Mononuclear cell (primary cell): ENCODE data around the gene JAK1. TPM values are rescaled to one million over a fixed set of nuclear protein-coding genes. Genes with fewer than 3 reads are reported as not detected.

ENCODE experiments used
- H3K27me3 ChIP-seq: 2 replicates; pipeline ENCODE4 v1.6.0; 2011; ENCODE audit warnings: low read length, control low read depth; ENCODE audit not compliant: insufficient read depth
- H3K4me1 ChIP-seq: 2 replicates; pipeline ENCODE4 v1.5.1; 2011; ENCODE audit warnings: mild to moderate bottlenecking, low read length, control low read depth; ENCODE audit not compliant: insufficient read depth
- H3K4me3 ChIP-seq: 2 replicates; pipeline ENCODE4 v1.5.1; 2011; ENCODE audit warnings: mild to moderate bottlenecking, low read length, moderate library complexity
- H3K9me3 ChIP-seq: 2 replicates; pipeline ENCODE4 v1.5.1; 2011; ENCODE audit warnings: low read depth, mild to moderate bottlenecking, control low read depth, low read length
- total RNA-seq: library from RNA; depleted of rRNA; stranded (reverse); fragments of >200 nt; gene quantifications from one replicate; pipeline ENCODE4 v1.2.3, GENCODE V29; 2012

JAK1 gene
- total RNA-seq, 1 donor: 345 TPM

- Histone ChIP-seq H3K4me1 (peaks cover 16% of the 10 kb centered on the region), H3K9me3 (no peaks in the 10 kb centered on the region), H3K4me3 (no peak overlapping the region), H3K27me3 (no peaks in the 10 kb centered on the region)
Observed at GRCh38 chr1:64871256-64871655, 95.1 kb downstream of the JAK1 start.

DNA sequence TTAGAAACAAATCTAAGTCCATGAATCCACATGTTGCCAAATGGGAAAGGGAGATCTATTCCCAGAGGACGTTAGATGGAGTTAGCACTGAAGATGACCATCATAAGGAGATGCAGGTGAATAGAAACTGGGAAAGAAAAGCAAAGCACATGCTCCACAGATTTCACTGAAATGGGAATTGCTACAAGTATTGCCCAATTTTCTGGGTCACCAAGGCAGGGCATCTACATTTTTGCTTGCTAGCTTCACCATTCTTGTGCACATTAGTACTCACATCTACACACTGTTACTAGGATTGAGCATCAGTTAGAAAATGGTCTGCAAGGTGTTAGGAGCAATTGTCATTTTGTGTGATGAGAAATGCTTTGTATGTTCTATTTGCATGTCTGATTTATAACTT lies 99.1 kb downstream of the JAK1 start:
- H3K9me3 ChIP-seq: no peaks in the 10 kb centered on the region
- peaks cover 35% of the 10 kb centered on the region for H3K4me1 ChIP-seq
- no peaks in the 10 kb centered on the region for H3K27me3 ChIP-seq
- no peak overlapping the region for H3K4me3 ChIP-seq

DNA sequence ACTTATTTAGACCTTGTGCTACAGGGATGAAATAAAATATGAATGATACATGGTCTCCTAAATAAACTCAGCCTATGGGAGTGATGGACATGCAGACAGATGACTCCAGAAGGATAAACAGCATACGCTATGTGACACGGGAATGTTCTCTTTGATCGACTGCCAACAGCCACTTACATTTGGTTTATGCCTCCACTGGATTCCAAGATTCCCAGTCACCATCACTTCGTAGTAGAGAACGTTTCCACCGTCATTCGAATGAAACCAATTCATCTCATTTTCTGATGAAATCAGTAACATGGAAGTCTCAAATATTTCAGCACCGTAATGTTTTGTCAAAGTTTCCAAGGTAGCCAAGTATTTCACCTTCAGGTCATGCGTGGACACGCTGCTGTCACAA lies 99.7 kb downstream of the JAK1 start:
- Histone ChIP-seq H3K4me1 (peaks cover 41% of the 10 kb centered on the region), H3K27me3 (no peaks in the 10 kb centered on the region), H3K9me3 (no peaks in the 10 kb centered on the region), H3K4me3 (no peak overlapping the region)

- no peaks in the 10 kb centered on the region for H3K27me3 ChIP-seq
- H3K9me3 ChIP-seq: no peaks in the 10 kb centered on the region
- no peak overlapping the region for H3K4me3 ChIP-seq
- peaks cover 47% of the 10 kb centered on the region for H3K4me1 ChIP-seq
Observed at GRCh38 chr1:64865105-64865757, 101.1 kb downstream of the JAK1 start.

GRCh38 chr1:64864018-64864940 lies 102.1 kb downstream of the JAK1 start:
- no peak overlapping the region for H3K4me3 ChIP-seq

DNA sequence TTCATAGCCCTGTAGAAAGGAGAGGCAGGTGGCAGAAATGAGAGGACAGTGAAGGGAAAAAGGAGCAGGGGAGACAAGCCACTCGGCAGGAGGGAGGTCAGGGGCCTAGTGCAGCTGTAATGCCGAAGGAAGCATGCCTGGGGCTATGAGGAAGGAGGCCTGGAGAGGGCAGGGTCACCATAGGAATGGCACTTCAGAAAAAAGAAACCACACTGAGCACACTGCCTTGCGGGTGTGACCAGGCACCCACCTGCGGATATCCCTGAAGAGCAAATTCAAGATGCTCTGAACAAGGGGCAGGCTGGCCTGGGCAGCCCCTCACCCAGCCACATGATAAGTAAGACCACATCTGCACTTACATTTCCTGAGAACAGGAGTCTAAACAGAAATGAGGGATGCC lies 104.7 kb downstream of the JAK1 start:
- peaks cover 47% of the 10 kb centered on the region for H3K4me1 ChIP-seq

More at GRCh38 chr1:64864018-64864940, 102.1 kb downstream of the JAK1 start:
- H3K27me3 ChIP-seq: no peaks in the 10 kb centered on the region
- H3K4me1 ChIP-seq: peaks cover 47% of the 10 kb centered on the region
- no peaks in the 10 kb centered on the region for H3K9me3 ChIP-seq

DNA sequence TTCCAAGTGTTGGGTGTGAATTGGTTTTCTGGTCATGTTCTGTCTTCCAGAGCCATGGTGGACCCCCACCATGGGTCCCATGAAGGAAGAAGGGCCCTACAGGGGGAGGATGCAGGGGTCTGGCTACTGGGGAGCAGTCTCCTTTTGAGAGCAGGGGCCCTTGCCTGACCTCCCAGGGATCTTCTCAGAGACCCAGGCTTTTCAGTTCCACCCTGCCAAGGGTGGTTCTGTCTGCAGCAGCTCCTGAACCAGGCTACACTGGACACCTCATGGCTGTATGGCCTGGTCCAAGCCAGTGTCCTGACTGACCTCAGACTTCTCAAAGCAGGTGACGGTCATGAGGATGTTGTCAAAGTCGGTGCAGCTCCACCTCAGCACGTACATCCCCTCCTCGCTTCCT lies 109.0 kb downstream of the JAK1 start:
- Histone ChIP-seq H3K4me1 (peaks cover 13% of the 10 kb centered on the region), H3K27me3 (no peaks in the 10 kb centered on the region), H3K4me3 (no peak overlapping the region), H3K9me3 (no peaks in the 10 kb centered on the region)

More for the DNA sequence above, 104.7 kb downstream of the JAK1 start:
- Histone ChIP-seq H3K4me3 (no peak overlapping the region), H3K9me3 (no peaks in the 10 kb centered on the region), H3K27me3 (no peaks in the 10 kb centered on the region)

- no peaks in the 10 kb centered on the region for H3K27me3 ChIP-seq
Observed at GRCh38 chr1:64856553-64856952, 109.8 kb downstream of the JAK1 start.

DNA sequence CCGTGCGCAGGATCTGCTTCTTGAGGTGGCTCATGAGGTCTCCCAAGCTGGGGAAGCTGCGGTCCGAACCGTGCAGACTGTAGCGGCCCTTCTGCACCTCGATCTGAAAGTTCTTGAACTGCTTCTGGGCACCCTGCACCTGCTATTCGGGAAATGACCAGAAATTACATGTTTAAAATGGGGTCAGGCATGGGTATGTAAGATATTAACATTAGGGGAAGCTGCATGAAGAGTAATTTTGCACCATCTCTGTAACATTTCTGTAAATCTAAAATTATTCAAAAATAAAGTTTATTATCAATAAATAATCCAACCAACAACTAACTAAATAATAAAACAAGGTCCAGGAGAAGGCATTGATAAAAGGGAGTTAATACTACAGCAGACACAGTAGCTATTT lies 110.8 kb downstream of the JAK1 start:
- Histone ChIP-seq H3K4me1 (no peaks in the 10 kb centered on the region), H3K27me3 (no peaks in the 10 kb centered on the region), H3K9me3 (no peaks in the 10 kb centered on the region), H3K4me3 (no peak overlapping the region)

More at GRCh38 chr1:64856553-64856952, 109.8 kb downstream of the JAK1 start:
- H3K9me3 ChIP-seq: no peaks in the 10 kb centered on the region
- peaks cover 5% of the 10 kb centered on the region for H3K4me1 ChIP-seq
- H3K4me3 ChIP-seq: no peak overlapping the region

GRCh38 chr1:64854674-64855073 lies 111.7 kb downstream of the JAK1 start:
- Histone ChIP-seq H3K9me3 (no peaks in the 10 kb centered on the region), H3K4me1 (no peaks in the 10 kb centered on the region), H3K4me3 (no peak overlapping the region), H3K27me3 (no peaks in the 10 kb centered on the region)

- H3K27me3 ChIP-seq: no peaks in the 10 kb centered on the region
- H3K4me3 ChIP-seq: no peak overlapping the region
- H3K9me3 ChIP-seq: no peaks in the 10 kb centered on the region
- H3K4me1 ChIP-seq: no peaks in the 10 kb centered on the region
Observed at GRCh38 chr1:64851664-64852063, 114.7 kb downstream of the JAK1 start.

GRCh38 chr1:64850846-64851245 lies 115.5 kb downstream of the JAK1 start:
- no peak overlapping the region for H3K4me3 ChIP-seq
- no peaks in the 10 kb centered on the region for H3K27me3 ChIP-seq
- H3K9me3 ChIP-seq: no peaks in the 10 kb centered on the region
- no peaks in the 10 kb centered on the region for H3K4me1 ChIP-seq

GRCh38 chr1:64849942-64850341 lies 116.4 kb downstream of the JAK1 start:
- no peaks in the 10 kb centered on the region for H3K4me1 ChIP-seq
- H3K9me3 ChIP-seq: no peaks in the 10 kb centered on the region
- H3K27me3 ChIP-seq: no peaks in the 10 kb centered on the region
- no peak overlapping the region for H3K4me3 ChIP-seq

DNA sequence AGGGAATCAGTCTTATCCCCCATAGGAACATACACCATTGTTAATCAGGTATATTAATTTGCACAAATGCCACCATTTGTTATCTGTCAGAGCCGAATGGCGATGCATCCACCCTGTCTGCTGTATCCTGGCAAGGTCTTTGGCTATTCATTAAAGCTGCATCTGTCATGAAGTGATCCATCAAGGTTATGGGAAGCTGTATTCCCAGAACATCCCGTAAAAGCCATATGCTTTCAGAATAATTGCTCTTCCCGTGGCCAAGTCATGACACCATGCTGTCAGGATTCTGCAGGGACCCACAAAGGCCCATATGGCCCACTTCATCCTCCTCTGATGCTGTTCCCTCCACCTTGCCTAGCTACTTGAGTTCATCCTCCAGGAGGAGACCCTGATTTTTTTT lies 117.5 kb downstream of the JAK1 start:
- no peaks in the 10 kb centered on the region for H3K4me1 ChIP-seq
- no peaks in the 10 kb centered on the region for H3K27me3 ChIP-seq
- no peaks in the 10 kb centered on the region for H3K9me3 ChIP-seq
- no peak overlapping the region for H3K4me3 ChIP-seq

DNA sequence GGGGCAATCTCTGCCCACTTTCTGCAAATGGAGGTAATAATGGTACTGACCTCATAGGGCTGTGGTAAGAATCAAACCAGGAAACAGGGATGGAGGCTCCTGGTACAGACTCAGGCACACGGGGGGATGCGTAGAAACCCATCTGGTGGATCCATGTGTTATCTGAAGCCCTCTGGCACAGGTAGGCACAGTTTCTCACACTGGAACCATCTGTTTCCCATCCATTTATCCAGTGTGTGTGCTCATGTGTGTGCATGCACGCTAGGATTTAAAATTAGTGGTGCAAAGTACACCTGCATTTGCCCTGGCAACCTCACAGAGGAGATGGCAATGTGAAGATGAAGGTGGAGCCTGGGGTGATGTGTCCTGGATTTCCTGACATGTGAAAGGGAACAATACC lies 118.2 kb downstream of the JAK1 start:
- H3K27me3 ChIP-seq: no peaks in the 10 kb centered on the region
- no peaks in the 10 kb centered on the region for H3K9me3 ChIP-seq
- H3K4me1 ChIP-seq: no peaks in the 10 kb centered on the region
- H3K4me3 ChIP-seq: no peak overlapping the region
